Endometrial microvascular endothelial cells (primary cell): ENCODE data around the gene PCDH9. TPM values are rescaled to one million over a fixed set of nuclear protein-coding genes. Genes with fewer than 3 reads are reported as not detected.

Experiments used
- in situ Hi-C: cut with HindIII; loops from 2 replicates; pipeline ENCODE4 v1.10.0; 2017; ENCODE audit warnings: low sequenced_read_pairs, low pct_unique_long_range_greater_than_20kb; ENCODE audit errors: inconsistent ontology term
- total RNA-seq: library from RNA; depleted of rRNA; stranded (reverse); fragments of >200 nt; gene quantifications from one replicate; pipeline ENCODE4 v1.2.3, GENCODE V29; 2015; ENCODE audit errors: inconsistent ontology term

The PCDH9 gene
- total RNA-seq, 1 donor from 2014 or later, result 1.0 TPM

GRCh38 chr13:66391322-66391721 lies 838.8 kb downstream of the PCDH9 start:
- in situ Hi-C loops, result no loop called here

GRCh38 chr13:66378894-66379293 lies 851.2 kb downstream of the PCDH9 start:
- in situ Hi-C loops, result no loop called here

GRCh38 chr13:66377569-66377968 lies 852.6 kb downstream of the PCDH9 start:
- in situ Hi-C loops, result no loop called here

GRCh38 chr13:66375756-66376155 lies 854.4 kb downstream of the PCDH9 start:
- in situ Hi-C loops, result no loop called here

- in situ Hi-C loops, result no loop called here
Observed at GRCh38 chr13:66369666-66370065, 860.5 kb downstream of the PCDH9 start.

GRCh38 chr13:66367356-66367755 lies 862.8 kb downstream of the PCDH9 start:
- in situ Hi-C loops, result no loop called here

- in situ Hi-C loops, result no loop called here
Observed at GRCh38 chr13:66365101-66365500, 865.0 kb downstream of the PCDH9 start.

- in situ Hi-C loops, result no loop called here
Observed at GRCh38 chr13:66364346-66364745, 865.8 kb downstream of the PCDH9 start.

- in situ Hi-C loops, result no loop called here
Observed at GRCh38 chr13:66362485-66362884, 867.7 kb downstream of the PCDH9 start.

- in situ Hi-C loops, result no loop called here
Observed at GRCh38 chr13:66359910-66360552, 870.1 kb downstream of the PCDH9 start.

- in situ Hi-C loops, result no loop called here
Observed at GRCh38 chr13:66359393-66359792, 870.7 kb downstream of the PCDH9 start.

- in situ Hi-C loops, result no loop called here
Observed at GRCh38 chr13:66358564-66358963, 871.6 kb downstream of the PCDH9 start.

GRCh38 chr13:66357463-66357862 lies 872.7 kb downstream of the PCDH9 start:
- in situ Hi-C loops, result no loop called here

- in situ Hi-C loops, result no loop called here
Observed at GRCh38 chr13:66354879-66355751, 875.0 kb downstream of the PCDH9 start.

- in situ Hi-C loops, result no loop called here
Observed at GRCh38 chr13:66353664-66354063, 876.5 kb downstream of the PCDH9 start.

- in situ Hi-C loops, result no loop called here
Observed at GRCh38 chr13:66349966-66350365, 880.2 kb downstream of the PCDH9 start.

GRCh38 chr13:66348745-66349690 lies 881.1 kb downstream of the PCDH9 start:
- in situ Hi-C loops, result no loop called here

- in situ Hi-C loops, result no loop called here
Observed at GRCh38 chr13:66347486-66348117, 882.5 kb downstream of the PCDH9 start.

- in situ Hi-C loops, result no loop called here
Observed at GRCh38 chr13:66345971-66346370, 884.2 kb downstream of the PCDH9 start.
